Spinal cord (tissue), 10 donors: ENCODE measurements around the gene SEC31A. TPM values are rescaled to one million over a fixed set of nuclear protein-coding genes. Genes with fewer than 3 reads are reported as not detected.

ENCODE experiments used
- DNase-seq, 6 donors: peaks; one replicate each; pipeline versions ENCODE4 v3.0.0 to v3.0.0-alpha.2; 2013 to 2015; ENCODE audit warnings: low spot score in 6 of 6, low read depth in 4 of 6
- H3K27ac ChIP-seq: one replicate; pipeline ENCODE4 v1.5.1; 2013; ENCODE audit warnings: low read depth, low read length, control low read depth
- H3K27me3 ChIP-seq: one replicate; pipeline ENCODE4 v1.6.1; 2013; ENCODE audit warnings: low read length; ENCODE audit not compliant: control insufficient read depth, insufficient read depth
- H3K36me3 ChIP-seq: one replicate; pipeline ENCODE4 v1.6.1; 2013; ENCODE audit warnings: low read length; ENCODE audit not compliant: control insufficient read depth, insufficient read depth
- H3K4me1 ChIP-seq: one replicate; pipeline ENCODE4 v1.6.1; 2013; ENCODE audit warnings: low read length; ENCODE audit not compliant: control insufficient read depth, insufficient read depth
- H3K4me3 ChIP-seq: one replicate; pipeline ENCODE4 v1.5.1; 2013; ENCODE audit warnings: low read depth, low read length, control low read depth
- H3K9me3 ChIP-seq: one replicate; pipeline ENCODE4 v1.6.1; 2013; ENCODE audit warnings: low read length; ENCODE audit not compliant: control insufficient read depth, insufficient read depth
- WGBS: methylation state at CpG from one replicate; pipeline ENCODE4 v1.1.5; 2013; ENCODE audit warnings: missing lambda C conversion rate; ENCODE audit not compliant: insufficient coverage; 5-methylcytosine and 5-hydroxymethylcytosine counted together
- polyA plus RNA-seq, 2 donors: library from polyadenylated mRNA; unstranded; fragments of 120-200 nt; gene quantifications; one replicate each; pipeline ENCODE4 v1.2.1, GENCODE V29; 2013; ENCODE audit not compliant: insufficient read length in 2 of 2
- total RNA-seq, 2 donors: library from RNA; depleted of rRNA in 1 of 2; stranded (reverse); fragments of 120-200 nt in 1 of 2; fragments of >200 nt in 1 of 2; gene quantifications; one replicate each; pipeline versions ENCODE4 v1.2.3 to v1.2.4, GENCODE V29; 2013 to 2014
- donor health status: healthy.

SEC31A gene
- total and polyA plus RNA-seq, 4 donors = 121 to 177 (median 151) TPM

DNA sequence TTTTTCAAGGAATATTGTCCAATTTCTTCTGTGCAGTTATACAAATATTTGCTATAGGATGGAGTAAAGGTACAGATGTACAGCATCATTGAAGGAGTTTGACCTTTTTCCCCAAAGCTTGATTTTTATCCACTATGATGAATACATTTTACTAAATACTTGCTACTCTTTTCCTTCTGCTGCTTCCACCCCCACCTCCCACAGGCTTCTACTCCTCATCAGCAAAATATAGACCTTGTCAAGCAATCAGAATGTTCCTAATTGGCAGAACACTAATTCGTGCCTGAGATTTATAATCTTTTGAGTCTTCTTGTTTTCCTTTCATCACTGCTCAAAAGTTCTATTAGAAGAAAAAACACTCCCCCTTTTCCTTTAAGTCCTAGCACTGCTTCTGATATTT lies 5.8 kb upstream of the SEC31A start:
- Histone ChIP-seq H3K27ac (no peak overlapping the region), H3K4me3 (no peak overlapping the region)
- 100% methylated on average over 1 of the region's 1 CpG for WGBS

DNA sequence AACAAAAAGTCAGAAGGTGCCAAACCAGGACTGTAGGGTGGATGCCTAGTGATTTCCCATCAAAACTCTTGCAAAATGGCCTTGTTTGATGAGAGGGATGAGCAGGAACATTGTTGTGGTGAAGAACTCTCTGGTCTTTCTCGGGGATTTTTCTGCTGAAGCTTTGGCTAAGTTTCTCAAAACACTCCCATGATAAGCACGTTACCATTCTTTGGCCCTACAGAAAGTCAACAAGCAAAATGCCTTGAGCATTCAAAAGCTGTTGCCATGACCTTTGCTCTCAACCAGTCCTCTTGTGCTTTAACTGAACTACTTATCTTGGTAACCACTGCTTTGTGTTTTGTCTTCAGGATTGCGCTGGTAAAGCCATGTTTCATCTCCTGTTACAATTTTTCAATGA lies 3.0 kb upstream of the SEC31A start:
- DNase-seq = no peak
- H3K36me3 ChIP-seq = peaks cover 6% of the 10 kb centered on the region
- H3K4me1 ChIP-seq = peaks cover 4% of the 10 kb centered on the region
- H3K27ac ChIP-seq = no peak overlapping the region
- H3K4me3 ChIP-seq = no peak overlapping the region
- 96% methylated on average over 2 of the region's 3 CpGs for WGBS
- no peaks in the 10 kb centered on the region for H3K9me3 ChIP-seq
- H3K27me3 ChIP-seq = no peaks in the 10 kb centered on the region

More for the DNA sequence above, 5.8 kb upstream of the SEC31A start:
- H3K4me1 ChIP-seq = no peaks in the 10 kb centered on the region
- peaks cover 6% of the 10 kb centered on the region for H3K36me3 ChIP-seq
- no peaks in the 10 kb centered on the region for H3K27me3 ChIP-seq
- no peaks in the 10 kb centered on the region for H3K9me3 ChIP-seq
- DNase-seq = no peak

DNA sequence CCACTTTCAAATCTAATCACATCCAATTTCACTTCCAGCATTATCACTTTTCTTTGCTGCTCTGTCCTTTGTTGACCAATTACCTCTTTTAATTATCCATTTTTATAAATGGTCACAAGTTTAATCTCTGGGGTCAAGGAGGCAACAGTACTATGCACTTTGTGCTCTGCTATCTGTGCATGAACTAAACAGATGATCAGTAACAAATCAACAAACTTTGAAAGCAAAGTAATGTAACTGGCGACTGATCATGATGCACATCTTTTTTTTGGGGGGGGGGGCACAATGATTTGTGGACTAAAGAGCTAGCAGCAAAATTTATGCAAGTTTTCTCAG lies 1.5 kb upstream of the SEC31A start:
- H3K27ac ChIP-seq = no peak overlapping the region
- no peaks in the 10 kb centered on the region for H3K27me3 ChIP-seq
- DNase-seq = no peak
- H3K36me3 ChIP-seq = peaks cover 6% of the 10 kb centered on the region
- no peaks in the 10 kb centered on the region for H3K9me3 ChIP-seq
- peaks cover 4% of the 10 kb centered on the region for H3K4me1 ChIP-seq
- H3K4me3 ChIP-seq = no peak overlapping the region
- WGBS = no CpG with 5 or more reads among the region's 1 CpG

DNA sequence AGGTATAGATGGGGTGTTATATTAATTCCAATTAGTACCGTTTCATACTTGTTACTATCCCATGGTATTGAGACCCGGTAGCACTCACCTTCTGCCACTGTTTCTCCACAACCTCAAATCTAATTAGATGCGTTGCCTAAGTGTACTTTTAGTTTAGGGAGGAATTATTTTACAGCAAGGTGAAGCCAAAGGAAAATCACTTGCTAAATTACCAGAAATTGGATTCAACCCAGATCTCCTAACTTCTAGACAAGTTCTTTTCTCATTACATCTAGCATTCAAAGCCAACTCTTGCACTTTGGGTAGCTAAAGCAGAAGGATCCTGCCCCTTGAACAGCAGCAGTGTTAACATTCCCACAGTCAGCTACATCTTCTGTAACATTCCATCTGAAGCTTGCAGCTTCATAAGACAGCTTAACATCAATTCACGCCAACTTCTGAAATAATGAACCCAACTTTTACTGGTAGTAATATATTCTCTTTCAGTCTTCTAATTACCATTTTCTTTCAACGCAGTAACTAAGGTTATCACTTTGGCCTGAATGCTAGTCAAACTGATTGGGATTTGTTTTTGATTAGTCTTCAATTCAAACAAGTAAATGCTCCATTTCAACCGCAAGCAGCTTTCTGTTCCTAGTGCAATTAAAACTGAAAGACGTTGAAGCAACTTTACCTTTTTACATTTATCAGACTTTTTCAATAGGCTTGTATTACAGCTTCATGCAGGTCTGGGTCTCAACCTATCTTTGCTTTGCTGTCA lies 934 bp upstream of the SEC31A start:
- peaks cover 6% of the 10 kb centered on the region for H3K36me3 ChIP-seq
- H3K4me1 ChIP-seq = peaks cover 4% of the 10 kb centered on the region
- no peaks in the 10 kb centered on the region for H3K27me3 ChIP-seq
- peak overlapping the region; percentile 97 for H3K27ac ChIP-seq
- no peaks in the 10 kb centered on the region for H3K9me3 ChIP-seq
- WGBS = 27% methylated on average over 2 of the region's 7 CpGs
- peak overlapping the region; percentile 99 for H3K4me3 ChIP-seq
- DNase-seq = no peak

DNA sequence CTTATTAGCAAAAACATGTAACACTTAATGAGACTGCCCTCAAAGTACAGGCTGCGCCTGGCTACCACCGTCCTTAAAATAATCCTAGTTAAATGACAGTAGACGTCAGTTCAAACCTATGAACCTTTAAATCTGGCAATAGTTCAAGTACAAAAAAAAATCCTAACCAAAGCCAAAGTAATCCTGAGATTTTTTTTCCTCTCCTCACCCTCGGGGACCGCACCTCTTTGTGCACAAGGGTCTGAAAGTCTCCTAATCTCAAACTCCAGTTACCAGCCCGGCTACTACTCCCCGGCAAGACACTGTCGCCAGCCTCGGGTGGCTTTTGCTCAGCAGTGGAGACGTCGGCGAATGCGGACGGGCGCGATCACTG lies 439 bp downstream of the SEC31A start:
- Histone ChIP-seq H3K27me3 (no peaks in the 10 kb centered on the region), H3K27ac (peak overlapping the region; percentile 97), H3K9me3 (no peaks in the 10 kb centered on the region), H3K4me3 (peak overlapping the region; percentile 99), H3K4me1 (peaks cover 4% of the 10 kb centered on the region), H3K36me3 (peaks cover 6% of the 10 kb centered on the region)
- DNase-seq = no peak
- WGBS = under 1% methylated on average over 16 of the region's 16 CpGs

DNA sequence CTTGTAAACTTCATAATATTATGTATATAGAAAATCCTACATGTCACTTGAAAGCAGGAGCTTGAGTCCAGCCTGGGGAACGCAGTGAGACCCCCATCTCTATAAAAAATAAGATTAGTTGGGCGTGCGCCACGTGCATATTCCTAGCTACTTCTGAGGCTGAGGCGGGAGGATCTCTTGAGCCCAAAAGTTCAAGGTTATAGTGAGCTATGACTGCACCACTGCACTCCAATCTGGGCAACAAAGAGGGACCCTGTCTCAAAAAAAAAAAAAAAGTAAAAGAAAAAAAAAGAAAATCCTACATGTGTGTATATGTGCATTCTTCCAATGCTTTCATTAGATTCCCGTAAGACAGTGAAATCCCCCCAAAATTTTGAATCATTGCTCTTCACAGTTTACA lies 1.7 kb downstream of the SEC31A start:
- Histone ChIP-seq H3K27me3 (no peaks in the 10 kb centered on the region), H3K36me3 (peaks cover 4% of the 10 kb centered on the region), H3K4me1 (peaks cover 4% of the 10 kb centered on the region), H3K27ac (no peak overlapping the region), H3K4me3 (peak overlapping the region; percentile 99), H3K9me3 (no peaks in the 10 kb centered on the region)
- 100% methylated on average over 2 of the region's 6 CpGs for WGBS
- no peak for DNase-seq

DNA sequence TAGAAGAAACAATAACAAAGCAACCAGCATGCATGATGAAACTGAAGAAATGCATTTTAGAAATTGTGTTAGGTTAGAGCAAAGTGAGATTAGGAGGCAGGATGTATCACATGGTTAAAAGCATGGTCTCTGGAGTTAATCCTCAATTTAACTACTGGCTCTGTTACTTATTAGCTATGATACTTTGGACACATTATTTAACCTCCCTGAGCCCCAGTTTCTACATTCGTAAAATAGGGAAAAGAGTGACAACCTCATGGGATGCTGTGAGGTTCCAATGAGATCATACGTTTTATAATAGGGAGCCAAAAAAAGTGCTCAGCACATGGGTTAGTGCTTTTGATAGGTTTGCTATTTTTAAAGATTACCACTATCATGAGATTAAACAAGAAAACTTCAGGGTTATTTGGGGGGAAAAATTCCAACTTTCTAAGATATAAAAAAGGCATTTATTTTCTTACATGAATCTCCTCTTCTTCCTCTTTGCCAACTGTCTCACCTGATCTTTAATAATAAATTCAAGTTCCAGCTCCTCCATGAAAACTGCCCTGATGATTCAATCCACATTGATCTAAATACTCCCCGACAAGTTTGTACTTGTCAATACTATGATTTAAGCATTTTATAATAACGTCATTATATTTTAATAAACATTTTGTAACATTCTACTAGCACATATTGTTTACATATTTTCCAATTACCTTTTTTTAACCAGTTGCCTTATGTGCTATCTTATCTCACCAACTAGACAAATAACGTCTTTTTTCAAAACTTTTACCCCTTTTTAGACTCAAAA lies 4.6 kb downstream of the SEC31A start:
- peaks cover 4% of the 10 kb centered on the region for H3K4me1 ChIP-seq
- H3K4me3 ChIP-seq = no peak overlapping the region

DNA sequence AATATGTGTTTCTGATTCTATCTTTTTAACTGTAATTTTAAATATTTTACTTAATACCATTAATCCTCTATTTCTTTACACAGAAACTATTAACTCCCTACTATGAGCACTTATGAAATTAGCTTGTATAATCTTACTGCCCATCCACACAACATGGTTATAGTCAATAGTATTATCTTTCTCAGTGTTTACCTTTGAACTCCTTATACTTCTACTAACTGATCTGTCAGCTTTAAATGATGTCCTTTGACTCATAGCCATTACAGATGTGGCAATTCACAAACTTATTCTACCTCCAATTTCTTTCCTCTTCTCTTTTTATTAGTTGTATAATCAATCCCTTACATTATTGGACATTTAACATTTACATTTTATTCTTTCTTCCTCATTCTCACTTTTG lies 5.5 kb downstream of the SEC31A start:
- Histone ChIP-seq H3K27ac (no peak overlapping the region), H3K9me3 (no peaks in the 10 kb centered on the region), H3K27me3 (no peaks in the 10 kb centered on the region), H3K4me3 (no peak overlapping the region), H3K4me1 (peaks cover 4% of the 10 kb centered on the region), H3K36me3 (no peaks in the 10 kb centered on the region)
- DNase-seq = no peak

More for the DNA sequence above, 4.6 kb downstream of the SEC31A start:
- H3K27me3 ChIP-seq = no peaks in the 10 kb centered on the region
- no peak for DNase-seq
- no peaks in the 10 kb centered on the region for H3K36me3 ChIP-seq
- H3K9me3 ChIP-seq = no peaks in the 10 kb centered on the region
- no CpG with 5 or more reads among the region's 5 CpGs for WGBS
- no peak overlapping the region for H3K27ac ChIP-seq

DNA sequence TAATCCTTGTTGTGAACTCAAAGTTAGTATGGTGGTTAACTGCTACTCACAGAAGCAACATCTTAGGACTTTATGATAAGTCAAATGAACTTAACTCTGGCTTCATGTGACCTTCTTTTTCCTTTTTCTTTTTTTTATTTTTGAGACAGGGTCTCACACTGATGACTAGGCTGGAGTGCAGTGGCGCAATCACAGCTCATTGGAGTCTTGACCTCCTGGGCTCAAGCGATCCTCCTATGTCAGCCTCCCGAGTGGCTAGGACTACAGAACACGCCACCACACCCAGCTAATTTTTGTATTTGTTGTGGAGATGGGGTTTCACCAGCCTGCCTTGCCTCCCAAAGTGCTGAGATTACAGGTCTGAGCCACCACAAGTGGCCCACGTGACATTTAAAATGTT lies 22.4 kb downstream of the SEC31A start:
- Histone ChIP-seq H3K4me1 (no peaks in the 10 kb centered on the region), H3K27me3 (no peaks in the 10 kb centered on the region), H3K9me3 (no peaks in the 10 kb centered on the region), H3K36me3 (peaks cover 58% of the 10 kb centered on the region), H3K27ac (no peak overlapping the region), H3K4me3 (no peak overlapping the region)
- WGBS = 100% methylated on average over 1 of the region's 5 CpGs
- no peak for DNase-seq
